ENCODE measurements around the gene CDKN1B.
"Not testable (repeated sequence)": the region's sequence is repeated elsewhere in the genome, so short reads cannot be mapped to it uniquely, and the experiment has no call there.

The CDKN1B gene

DNA sequence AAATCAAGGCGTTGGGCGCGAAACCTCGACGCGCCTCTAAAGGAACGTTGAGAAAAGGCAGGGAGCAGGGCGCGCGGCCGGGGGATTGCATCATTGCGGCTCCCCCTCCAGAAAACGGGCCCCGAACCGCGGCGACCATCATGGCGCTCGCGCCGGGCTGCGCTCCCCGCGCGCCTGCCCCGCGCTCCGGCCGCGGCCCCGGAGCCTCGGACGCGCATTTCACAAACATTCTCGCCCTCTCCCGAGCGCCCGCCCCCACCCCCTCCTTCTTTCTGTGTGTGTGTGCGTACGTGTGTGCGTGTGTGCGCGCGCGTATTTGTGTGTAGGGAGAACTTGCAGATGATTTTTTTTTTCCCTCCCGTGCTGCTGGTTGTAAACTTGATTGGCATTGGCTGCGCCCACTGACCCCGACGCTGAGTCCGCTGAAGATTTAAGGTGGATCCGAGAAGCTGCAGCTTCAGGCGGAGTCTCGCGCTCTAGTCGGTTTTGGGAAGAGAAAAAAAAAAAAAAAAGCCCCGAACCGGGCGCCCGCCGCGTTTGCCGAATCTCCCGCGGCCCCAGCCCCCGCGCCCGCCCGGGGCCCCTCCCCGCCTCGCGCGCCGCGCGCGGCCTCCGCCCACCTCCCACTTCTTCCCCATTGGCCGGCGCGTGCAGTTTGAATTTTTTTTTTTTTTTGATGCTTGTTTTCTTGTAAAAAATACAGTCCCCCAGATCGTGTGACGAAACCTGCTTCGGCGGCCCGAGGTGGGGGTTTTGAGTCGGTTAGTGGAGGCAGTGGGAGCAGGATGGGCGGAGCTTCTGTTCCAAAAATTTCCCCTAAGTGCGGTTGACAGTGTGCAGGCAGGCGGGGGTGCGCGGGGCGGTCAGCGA is 8.2 kb downstream of the CDKN1B start:
- peak; percentile 94 to 95 for DNase-seq

DNA sequence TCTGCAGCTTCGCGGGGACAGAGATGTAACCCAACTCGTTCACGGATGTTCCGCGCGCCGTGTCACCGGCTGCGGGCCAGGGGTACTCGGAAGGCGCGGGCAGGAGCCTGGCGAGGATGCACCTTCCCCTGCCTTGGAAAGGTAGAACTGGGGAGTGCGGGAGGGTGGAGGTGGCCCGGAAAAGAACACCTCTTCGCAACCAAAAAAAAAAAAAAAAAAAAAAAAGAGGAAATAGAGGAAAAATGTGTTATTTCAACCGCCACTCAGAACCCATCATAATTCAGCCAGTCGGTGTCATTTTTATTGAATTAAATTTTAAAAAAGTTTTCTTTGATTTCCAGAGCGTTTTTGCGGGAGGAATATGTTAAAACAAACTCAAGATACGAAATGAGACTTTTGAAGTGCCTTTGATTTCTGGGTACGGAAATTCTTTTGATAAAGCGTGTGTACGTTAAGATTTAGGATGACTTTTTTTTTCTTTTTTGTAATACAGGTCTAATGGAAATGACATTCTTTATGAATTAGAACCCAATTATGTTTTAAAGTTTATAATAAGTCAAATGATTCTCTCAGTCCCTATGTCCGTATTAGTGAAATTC is 8.9 kb downstream of the CDKN1B start:
- DNase-seq: no peak

DNA sequence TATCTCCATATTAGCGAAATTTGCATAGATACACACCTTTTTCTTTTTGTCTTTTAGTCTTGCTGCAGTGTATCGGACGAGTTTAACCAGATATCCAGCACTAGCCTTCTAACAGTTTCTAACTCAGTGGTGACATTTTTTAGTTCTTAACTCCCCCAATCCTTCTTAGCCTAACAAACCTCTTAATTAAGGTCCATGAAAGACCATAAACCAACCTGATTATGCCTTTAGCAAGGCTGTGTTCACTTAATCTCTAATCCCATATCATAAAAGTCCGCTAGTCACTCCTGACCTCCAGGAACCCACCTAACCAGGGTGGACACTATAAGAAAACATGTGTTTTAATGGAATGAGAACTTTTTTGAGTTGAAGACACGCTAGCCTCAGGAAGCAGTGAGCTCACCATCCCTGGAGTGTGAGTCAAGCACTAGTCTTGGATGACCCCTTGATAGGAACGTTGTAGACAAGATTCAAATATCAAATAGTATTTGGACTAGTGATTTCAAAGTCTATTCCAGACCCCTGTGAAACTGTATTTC is 9.5 kb downstream of the CDKN1B start:
- DNase-seq: no peak

DNA sequence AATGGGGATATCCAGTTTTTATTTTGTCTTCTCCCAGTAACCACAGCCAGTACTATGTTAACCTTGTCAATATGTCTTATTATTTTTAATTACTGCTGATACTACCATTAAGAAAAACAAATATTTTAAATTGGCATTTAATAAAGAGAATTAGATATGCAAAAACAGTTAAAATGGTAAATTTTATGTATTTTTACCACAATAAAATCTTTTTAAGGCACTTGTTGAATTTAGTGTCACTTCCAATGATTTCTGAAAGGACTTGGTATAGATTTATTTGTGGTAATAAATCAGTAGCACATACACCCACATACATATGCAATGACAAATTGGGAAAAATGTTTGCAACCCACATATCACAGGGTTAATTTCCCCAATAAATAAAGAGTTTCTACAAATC is 14.0 kb downstream of the CDKN1B start:
- no peak for DNase-seq

DNA sequence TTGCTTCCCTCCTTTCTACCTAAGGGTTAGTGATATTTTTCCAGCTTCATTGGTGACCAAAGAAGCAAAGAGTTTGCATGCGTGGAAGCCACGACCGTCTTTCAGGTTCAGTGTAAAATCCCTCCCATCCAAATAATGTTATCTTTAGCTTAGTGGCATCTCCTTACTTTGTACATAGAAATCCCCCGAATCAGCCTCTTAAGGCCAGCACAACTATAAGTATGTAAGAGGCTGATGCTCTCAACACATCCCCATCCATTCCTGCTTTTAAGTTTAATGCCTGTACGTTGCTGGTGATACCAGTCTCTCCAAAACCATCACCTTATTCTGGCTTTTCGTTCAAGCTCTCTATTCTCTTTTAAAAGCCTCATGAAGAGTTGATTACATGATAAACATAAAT is 14.6 kb downstream of the CDKN1B start:
- DNase-seq: no peak

DNA sequence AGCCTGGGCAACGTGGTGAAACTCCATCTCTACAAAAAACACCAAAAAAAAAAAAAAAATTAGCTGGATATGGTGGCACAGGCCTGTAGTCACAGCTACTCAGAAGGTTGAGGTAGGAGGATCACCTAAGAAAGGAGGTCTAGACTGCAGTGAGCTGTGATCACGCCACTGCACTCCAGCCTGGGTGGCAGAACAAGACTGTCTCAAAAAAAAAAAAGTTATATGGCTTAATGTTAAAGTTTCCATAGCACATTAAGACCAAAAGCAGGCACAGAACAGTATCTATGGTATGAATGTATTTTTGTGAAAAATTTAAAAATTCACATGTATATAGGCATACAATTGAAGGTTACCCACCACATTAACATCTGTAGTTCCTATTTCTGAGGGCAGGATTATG is 15.9 kb downstream of the CDKN1B start:
- DNase-seq: no peak

DNA sequence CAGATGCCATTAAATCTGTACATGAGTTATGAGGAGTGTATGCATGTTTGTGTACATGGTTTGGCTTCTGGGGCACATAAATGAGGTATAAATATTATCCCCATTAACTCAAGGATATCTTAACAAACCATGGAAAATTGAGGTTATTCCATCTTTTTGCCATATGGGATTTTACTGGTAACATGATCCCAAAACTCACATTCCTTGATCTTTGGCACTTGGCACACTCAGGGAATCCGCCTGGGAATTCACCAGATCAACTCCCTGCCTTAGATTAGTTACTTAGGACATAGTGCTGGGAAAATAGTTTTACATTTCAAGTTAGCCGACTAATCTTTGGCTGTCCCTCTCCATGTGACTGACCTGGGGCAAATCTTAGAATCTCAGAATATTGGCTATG is 16.9 kb downstream of the CDKN1B start:
- no peak for DNase-seq

DNA sequence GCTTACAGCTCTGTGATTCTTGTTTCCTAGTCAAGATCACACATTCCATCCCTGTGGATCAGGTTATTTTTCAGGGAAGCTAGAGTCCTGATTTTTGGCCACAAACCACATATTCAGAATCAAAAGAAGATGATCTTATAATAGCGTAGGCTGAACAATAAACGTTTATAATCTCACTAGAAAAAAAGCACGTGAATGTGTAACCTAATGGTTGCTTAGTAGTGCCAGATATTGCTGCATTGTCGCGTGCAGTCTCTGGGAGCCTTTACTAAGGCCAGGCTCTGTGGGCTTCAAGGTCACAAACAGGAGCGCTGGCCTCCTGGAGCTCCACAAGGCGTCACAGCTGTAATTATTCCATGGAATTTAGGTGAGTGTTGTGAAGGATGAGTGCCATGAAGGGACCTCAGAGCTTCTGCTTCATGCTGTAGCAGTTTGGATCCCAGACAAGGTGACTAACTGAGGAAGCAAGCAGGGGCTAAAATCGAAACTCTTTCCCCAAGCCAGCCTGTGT is 17.4 kb downstream of the CDKN1B start:
- no peak for DNase-seq

DNA sequence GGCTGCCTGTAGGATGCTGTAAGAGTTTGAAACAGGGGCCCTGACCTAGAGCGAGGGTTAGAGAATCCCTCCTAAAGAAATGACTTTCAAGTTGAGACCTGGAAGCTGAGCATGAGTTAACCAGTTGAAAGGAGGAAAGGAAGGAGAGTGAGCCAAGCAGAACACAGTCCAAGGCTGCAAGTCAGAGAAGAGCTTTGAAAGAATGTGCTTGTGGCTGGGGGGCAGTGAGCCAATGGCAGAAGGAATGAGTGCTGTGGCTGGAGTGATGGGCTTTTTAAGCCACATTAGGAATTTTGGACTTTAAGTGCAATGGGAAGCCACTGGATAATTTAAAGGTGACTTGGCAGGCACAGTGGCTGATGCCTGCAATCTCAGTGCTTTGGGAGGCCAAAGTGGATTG is 18.1 kb downstream of the CDKN1B start:
- no peak for DNase-seq

DNA sequence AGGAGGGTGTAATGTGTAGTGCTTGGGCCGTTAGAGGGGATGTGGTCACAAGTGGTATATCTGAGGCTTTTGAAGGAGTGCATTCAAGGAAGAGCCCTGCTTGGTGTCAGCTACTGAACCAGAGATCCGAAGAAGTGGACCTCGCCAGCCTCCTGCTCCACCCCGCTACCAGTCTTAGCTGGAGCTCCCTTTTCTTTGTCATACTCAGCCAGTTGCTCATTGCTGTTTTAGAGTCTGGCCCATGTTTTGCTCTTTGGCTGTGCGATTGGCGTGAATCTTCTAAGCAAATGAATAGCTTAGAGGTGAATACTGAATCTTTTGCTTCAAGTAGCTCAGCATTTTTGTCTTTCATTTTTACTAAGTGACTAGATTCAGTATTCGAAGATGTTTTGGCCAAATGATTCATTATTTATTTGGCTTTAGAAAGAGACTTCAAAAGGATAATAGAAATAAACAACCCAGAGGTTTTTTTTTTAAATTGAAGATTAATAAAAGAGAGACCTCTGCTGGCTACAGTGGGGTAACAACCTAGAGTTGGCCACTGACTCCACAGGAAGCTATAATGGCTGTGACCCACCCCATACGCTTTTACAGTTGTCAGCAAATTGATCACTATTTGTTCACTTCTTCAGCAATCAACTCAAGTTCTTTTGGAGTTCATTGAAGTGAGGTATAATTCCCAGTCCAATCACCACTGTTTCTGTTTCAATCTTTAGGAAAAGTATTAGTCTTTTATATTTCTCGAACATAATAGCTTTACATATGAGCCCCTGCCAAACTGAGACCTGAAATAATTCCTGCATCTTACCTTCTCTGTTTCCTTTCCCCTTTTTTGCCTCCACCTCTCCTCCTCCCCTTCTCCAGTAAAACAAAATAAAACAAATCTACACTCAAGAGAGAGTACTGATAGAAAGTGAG is 19.9 kb downstream of the CDKN1B start:
- DNase-seq: peak; percentile 53 to 61

DNA sequence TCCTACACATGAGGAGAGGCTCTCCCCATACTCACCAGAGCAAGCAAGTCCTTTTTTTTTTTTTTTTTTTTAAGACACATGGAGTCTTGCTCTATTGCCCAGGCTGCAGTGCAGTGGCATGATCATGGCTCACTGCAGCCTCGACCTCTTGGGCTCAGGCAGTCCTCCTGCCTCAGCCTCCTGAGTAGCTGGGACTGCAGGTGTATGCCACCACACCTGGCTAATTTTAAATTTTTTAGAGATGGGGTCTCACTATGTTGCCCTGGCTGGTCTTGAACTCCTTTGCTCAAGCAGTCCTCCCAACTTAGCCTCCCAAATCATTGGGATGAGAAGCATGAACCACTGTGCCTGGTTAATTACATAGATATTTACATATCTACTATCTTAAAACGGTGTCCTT is 21.0 kb downstream of the CDKN1B start:
- DNase-seq: not testable (repeated sequence)

DNA sequence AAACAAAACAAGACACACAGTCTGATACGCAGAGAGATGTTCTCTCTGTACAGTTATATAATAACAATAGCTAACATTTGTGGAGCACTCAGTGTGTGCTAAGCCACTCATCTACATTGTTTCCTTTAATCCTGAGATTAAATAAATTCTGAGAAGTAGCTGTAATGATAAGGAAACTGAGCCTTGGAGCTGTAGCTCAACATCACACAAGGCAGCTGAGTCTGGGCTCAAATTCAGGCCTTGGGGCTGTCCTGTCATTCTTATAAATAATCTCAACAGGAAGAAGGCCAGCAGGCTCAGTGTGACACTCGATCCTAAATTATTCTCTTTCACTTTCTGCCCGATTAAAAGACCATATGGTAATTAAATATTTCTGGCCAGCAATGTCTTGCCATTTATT is 24.5 kb downstream of the CDKN1B start:
- DNase-seq: no peak

DNA sequence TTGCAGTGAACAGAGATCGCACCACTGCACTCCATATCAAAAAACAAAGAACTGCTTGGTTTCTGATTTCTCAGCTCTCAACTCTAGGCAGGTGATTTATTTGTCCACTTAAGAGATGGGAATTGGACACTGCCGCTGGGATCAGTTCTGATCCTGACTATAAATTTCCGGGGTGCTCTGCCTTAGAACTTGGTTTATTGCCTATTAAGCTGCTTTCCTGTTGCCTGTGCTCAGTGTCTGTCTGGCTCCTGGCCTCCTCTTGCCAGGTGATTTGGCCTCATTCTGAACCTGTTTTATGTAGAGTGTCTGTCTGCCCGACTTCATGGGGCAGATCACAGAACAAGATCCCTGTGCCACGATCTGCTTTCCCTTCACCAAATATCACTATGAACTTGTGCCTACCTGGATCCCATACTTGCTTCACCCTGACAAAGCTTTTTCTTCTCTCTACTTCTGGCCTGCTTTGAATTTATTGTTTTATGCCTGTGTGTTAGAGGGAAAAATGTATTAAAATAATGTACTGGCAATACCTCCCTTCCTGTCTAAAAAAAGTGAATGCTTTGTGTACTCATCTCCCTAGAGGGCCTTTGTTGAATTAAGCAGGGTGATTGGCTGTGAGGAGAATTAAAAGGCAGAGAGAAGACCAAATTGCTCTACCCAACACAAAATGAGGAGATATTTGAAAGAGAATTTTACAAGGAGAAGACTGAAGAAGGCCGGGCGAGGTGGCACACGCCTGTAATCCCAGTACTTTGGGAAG is 27.6 kb downstream of the CDKN1B start:
- no peak for DNase-seq

DNA sequence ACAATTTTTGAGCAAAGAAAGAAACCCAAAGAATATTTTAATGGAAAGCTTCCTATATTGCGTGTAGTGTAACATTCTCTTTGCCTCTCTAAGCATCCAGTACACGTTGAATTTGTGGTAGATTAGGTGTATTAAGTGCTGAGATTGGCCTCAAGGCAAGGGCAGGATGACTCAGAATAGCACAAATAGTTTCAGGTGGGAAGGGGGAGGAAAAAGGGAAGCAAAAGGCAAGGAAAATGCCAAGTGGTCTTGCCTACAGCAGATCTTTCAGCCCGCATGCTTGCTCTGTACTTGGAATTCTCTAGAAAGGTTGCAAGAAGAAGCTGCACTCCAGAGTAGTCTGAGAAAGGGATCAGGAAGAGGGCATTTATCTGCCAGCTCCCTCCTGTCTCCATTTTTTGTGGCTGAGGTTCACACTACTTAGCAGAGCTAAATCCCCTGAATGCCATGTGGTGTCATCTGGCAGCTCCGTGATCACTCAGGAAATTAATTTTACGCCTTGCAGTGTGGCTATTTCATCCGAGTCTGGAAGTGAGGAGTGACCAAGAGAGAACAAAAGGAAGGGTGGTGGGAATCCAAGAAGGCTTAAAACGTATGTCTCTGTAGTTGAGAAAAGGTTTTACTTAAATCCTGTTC is 28.5 kb downstream of the CDKN1B start:
- DNase-seq: no peak

DNA sequence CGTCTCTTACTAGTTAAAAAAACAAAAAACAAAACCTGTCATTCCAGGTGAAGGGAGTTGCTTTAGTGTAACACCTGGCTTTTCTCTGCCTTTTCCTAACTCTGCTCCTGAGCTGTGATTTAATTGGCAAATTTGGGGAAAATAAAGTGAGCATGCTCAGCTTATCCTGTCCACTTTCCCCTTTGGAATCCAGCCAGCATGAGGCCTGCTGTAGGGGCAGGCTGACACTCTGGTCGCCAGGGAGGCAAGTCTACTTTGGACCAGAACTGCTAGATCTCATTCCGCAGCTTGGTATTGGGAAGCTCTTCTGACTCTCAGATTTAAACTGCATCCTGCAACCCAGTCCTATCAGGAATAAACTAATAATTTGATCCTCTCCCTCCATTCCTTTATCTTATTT is 30.1 kb downstream of the CDKN1B start:
- no peak for DNase-seq

DNA sequence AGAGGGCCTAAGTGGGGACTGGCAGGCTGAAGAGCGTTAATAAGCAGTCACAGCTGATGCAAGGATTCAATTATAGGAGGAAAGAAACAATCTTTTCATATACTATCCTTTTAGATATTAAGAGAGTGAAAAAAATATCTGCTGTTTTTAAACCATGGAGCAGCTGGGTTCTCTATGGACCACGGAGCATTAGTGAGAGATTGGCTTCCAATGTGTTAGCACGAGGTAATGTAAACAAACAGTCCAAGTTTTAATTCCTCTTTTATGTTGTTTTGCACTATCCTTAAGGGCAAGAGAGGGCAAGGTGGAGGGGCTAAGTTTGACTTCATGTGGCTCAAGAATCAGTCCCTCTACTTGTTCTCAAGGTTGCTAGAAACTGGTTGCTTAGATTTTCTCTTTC is 30.9 kb downstream of the CDKN1B start:
- DNase-seq: no peak

DNA sequence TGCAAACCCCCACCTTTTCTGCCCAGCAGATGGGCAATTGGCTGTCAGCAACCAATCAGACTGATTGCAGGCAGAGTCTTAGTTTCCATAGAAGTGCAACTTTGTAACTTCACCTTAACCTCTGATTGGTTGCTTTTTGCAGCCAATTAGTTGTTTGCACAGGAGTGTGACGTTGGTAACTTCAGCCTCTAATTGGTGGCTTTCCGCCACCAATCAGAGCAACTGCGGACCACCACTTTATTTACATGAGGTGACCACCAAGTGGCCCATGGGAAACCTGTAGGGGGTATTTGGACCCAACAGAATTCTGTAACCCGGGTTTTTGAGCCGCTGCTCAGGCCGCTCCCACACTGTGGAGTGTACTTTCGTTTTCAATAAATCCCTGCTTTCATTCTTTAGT is 32.3 kb downstream of the CDKN1B start:
- DNase-seq: no peak

DNA sequence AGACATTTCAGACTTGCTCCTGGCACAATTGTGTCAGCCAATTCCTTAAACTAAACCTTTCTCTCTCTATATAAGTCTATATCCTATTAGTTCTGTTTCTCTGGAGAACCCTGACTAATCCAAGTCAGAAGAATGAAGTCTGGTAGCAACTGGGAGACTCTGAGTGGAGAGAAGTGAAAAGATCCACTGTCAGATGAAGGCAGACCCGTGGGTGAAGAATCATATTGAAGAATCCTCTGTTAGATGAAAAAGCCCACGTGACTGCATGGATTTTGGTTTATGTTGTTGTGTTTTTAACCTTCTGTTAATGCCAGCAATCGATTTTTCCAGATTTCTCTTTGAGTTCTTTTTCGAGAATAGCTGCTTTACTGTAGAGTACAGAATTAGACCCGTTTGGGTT is 38.8 kb downstream of the CDKN1B start:
- DNase-seq: no peak

DNA sequence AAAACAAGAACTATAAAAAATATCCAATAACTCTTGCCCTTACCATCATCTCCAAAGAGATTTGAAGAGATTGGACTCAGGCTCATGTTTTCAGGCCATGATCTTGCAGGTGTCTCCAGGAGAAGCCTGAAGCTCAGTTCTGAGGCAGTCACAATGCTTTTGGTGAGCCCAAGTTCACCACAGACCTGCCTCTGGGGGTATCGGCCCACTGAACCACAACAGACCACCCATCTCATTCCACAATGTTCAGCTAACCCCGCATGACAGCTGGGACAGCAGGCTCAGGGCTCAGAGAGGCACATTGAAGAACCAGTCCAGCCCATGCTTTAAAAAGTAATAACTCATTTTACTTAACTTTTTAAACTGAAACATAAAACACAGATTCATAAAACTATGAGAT is 40.0 kb downstream of the CDKN1B start:
- DNase-seq: no peak

DNA sequence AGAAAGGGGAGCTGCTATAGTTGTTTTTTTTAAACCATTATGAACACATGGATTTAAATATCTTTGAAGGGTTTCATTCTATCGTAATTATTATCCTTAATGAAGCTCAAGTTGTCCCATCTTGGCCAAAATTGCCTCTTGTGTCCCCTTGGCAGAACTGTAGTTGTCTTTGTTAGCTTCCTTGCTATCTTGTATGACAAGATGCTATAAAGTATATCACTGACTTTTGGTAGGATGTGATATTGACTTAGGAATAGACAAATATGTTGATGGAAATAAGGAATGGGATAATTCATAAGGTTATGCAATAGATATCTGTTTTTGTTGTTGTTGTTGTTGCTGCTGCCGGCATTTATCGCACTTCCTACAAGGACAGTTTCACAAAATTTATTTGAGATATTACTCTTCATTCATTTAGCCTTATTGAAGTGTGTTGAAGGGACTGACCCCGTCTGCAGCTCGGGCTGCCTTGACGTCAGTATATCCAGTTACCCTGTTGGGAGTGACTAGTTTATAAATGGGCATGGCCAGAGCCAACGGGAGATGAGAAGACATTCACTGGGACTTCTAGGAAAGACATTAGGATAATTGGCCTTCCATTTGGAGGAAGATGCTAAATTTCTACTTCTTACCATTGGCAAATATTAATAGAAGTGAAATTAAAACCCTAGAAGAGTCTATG is 42.2 kb downstream of the CDKN1B start:
- no peak for DNase-seq

DNA sequence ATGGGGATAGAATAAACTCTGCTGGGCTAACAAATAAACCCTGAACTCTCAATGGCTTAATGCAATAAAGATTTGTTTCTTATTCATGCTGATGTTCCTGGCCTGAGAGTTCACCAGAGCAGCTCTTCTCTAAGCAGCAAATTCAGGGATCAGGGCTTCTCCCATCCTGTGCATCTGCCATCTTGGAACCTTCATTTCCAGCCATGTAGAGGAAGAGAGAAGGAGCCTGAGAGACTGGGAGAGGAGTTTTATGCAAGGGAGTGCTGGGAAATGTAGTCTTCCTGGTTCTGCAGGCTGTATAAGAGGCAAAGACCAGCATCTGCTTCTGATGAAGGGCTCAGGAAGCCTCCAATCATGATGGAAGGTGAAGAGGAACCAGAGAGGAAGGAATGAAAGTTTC is 47.7 kb downstream of the CDKN1B start:
- DNase-seq: no peak

All from activated T-cell treated with anti-CD3 and anti-CD28 coated beads, Interleukin-2, amount 50 U/mL, for 48 hours (primary cell).